Right lobe of liver (tissue), 6 donors: ENCODE data around the gene NLGN4X. TPM values are rescaled to one million over a fixed set of nuclear protein-coding genes. Genes with fewer than 3 reads are reported as not detected.

Experiments used
- ATAC-seq, 4 donors: fragments of 200-7000 bp; cut with Tn5 transposase; one replicate each; pipeline ENCODE4 v1.9.1; 2020; ENCODE audit warnings: mild to moderate bottlenecking in 4 of 4, moderate library complexity in 4 of 4
- DNase-seq, 3 donors: peaks; one replicate each; pipeline ENCODE4 v3.0.0-alpha.2; 2020
- H3K27ac ChIP-seq, 3 donors: fragments of 200-600 bp; one replicate each; pipeline ENCODE4 v1.8.0; 2022
- H3K27me3 ChIP-seq, 2 donors: fragments of 200-600 bp; one replicate each; pipeline ENCODE4 v1.8.0; 2022
- H3K36me3 ChIP-seq, 4 donors: fragments of 200-600 bp; sonication (generic) in 1 of 4; one replicate each; pipeline versions ENCODE4 v1.5.1 to v1.8.0; 2017 to 2022; ENCODE audit warnings: control low read depth in 1 of 4
- H3K4me1 ChIP-seq, 4 donors: fragments of 200-600 bp; sonication (generic) in 1 of 4; one replicate each; pipeline versions ENCODE4 v1.5.1 to v1.8.0; 2017 to 2022; ENCODE audit warnings: control low read depth in 1 of 4
- H3K4me3 ChIP-seq, 3 donors: fragments of 200-600 bp; one replicate each; pipeline ENCODE4 v1.8.0; 2022
- H3K9me3 ChIP-seq, 4 donors: fragments of 200-600 bp; sonication (generic) in 1 of 4; one replicate each; pipeline versions ENCODE4 v1.5.1 to v1.8.0; 2017 to 2022; ENCODE audit warnings: control low read depth in 1 of 4
- CTCF ChIP-seq, 4 donors: fragments of 200-600 bp in 3 of 4; fragments of 450-650 bp in 1 of 4; IDR thresholded peaks; one replicate each; pipeline versions ENCODE4 v1.5.1 to v1.8.0; 2016 to 2022; ENCODE audit warnings: antibody characterized with exemption in 4 of 4, mild to moderate bottlenecking in 2 of 4
- POLR2A ChIP-seq: fragments of 450-650 bp; IDR thresholded peaks from one replicate; pipeline ENCODE4 v1.6.1; 2017; ENCODE audit warnings: antibody characterized with exemption, mild to moderate bottlenecking
- WGBS: methylation state at CpG from one replicate; pipeline ENCODE4 v1.1.6; 2018; ENCODE audit warnings: low coverage, low lambda C conversion rate; ENCODE audit not compliant: insufficient coverage; ENCODE audit errors: missing lambda C conversion rate; 5-methylcytosine and 5-hydroxymethylcytosine counted together
- intact Hi-C, 2 donors: fragments of 100-400 bp; cut with DNase I; formaldehyde crosslinking; loops; one replicate each; pipeline versions ENCODE4 v1.11.2 to v1.14.1; 2022
- total RNA-seq, 6 experiments: library from RNA; depleted of rRNA in 2 of 6; stranded (reverse); fragments of >200 nt in 2 of 6; fragmentation: NEBNext Ultra II Directional in 3 of 6; extraction: Animal tissue kit (Norgen Biotek cat#: 25700) in 3 of 6; gene quantifications; one replicate each; pipeline versions ENCODE4 v1.1.0 to v1.2.4, GENCODE V29; 2016 to 2023
- donor health status: DM: no; HTN: yes; CAD: no.
- donor health status: DM: no; HTN: no; CAD: no.
- donor health status: DM: no; HTN: no; CAD: no.
- donor health status: DM: no; HTN: yes; CAD: no.
- donor health status: DM: no; HTN: yes; CAD: no.

Gene NLGN4X
- total RNA-seq, 6 experiments from 2014 or later = 0.51 to 1.5 (median 1.1) TPM

GRCh38 chrX:6021316-6022091 is 207.2 kb downstream of the NLGN4X start:
- ATAC-seq (peak; percentile 50 to 66 (median 54)), DNase-seq (no peak)
- no peak overlapping the region for H3K4me3 ChIP-seq
- intact Hi-C loops = no loop called here
- TF ChIP-seq POLR2A (no peak), CTCF (IDR thresholded peaks at IDR 0.05) (peak; percentile 62 to 78 (median 70))
- no peaks in the 10 kb centered on the region for H3K4me1 ChIP-seq
- 5% methylated on average over 4 of the region's 4 CpGs for WGBS
- H3K9me3 ChIP-seq = no peaks in the 10 kb centered on the region
- H3K27ac ChIP-seq = no peak overlapping the region
- H3K36me3 ChIP-seq = no peaks in the 10 kb centered on the region
- H3K27me3 ChIP-seq = no peaks in the 10 kb centered on the region

GRCh38 chrX:6019076-6019475 is 209.6 kb downstream of the NLGN4X start:
- WGBS = 38% methylated on average over 4 of the region's 4 CpGs
- intact Hi-C loops = no loop called here
- Histone ChIP-seq H3K4me3 (no peak overlapping the region), H3K27me3 (no peaks in the 10 kb centered on the region), H3K27ac (no peak overlapping the region), H3K36me3 (no peaks in the 10 kb centered on the region), H3K4me1 (no peaks in the 10 kb centered on the region), H3K9me3 (no peaks in the 10 kb centered on the region)
- ATAC-seq = no peak
- TF ChIP-seq POLR2A (no peak), CTCF (IDR thresholded peaks at IDR 0.05) (no peak)
- DNase-seq = no peak

- H3K27ac ChIP-seq = no peak overlapping the region
- no peaks in the 10 kb centered on the region for H3K36me3 ChIP-seq
- DNase-seq (no peak), ATAC-seq (no peak)
- H3K27me3 ChIP-seq = no peaks in the 10 kb centered on the region
- H3K9me3 ChIP-seq = no peaks in the 10 kb centered on the region
- 53% methylated on average over 5 of the region's 5 CpGs for WGBS
- no peak overlapping the region for H3K4me3 ChIP-seq
- intact Hi-C loops = no loop called here
- TF ChIP-seq POLR2A (no peak), CTCF (IDR thresholded peaks at IDR 0.05) (no peak)
- no peaks in the 10 kb centered on the region for H3K4me1 ChIP-seq
Observed at GRCh38 chrX:6015423-6015822, 213.2 kb downstream of the NLGN4X start.

GRCh38 chrX:6012357-6012756 is 216.3 kb downstream of the NLGN4X start:
- DNase-seq (no peak), ATAC-seq (no peak)
- TF ChIP-seq POLR2A = no peak
- no peak for TF ChIP-seq CTCF (IDR thresholded peaks at IDR 0.05)
- Histone ChIP-seq H3K9me3 (no peaks in the 10 kb centered on the region), H3K4me1 (no peaks in the 10 kb centered on the region), H3K27ac (no peak overlapping the region), H3K4me3 (no peak overlapping the region), H3K27me3 (no peaks in the 10 kb centered on the region), H3K36me3 (no peaks in the 10 kb centered on the region)
- intact Hi-C loops = no loop called here
- WGBS = 67% methylated on average over 2 of the region's 2 CpGs
